Inferior parietal cortex (tissue), 1 donor: Measurements from ENCODE around the gene USP17L29.
"Not testable (repeated sequence)": the region's sequence is repeated elsewhere in the genome, so short reads cannot be mapped to it uniquely, and the experiment has no call there.

Experiments
- DNase-seq: peaks from one replicate; pipeline ENCODE4 v3.0.0-alpha.2; 2016; ENCODE audit errors: extremely low spot score

The USP17L29 gene

DNA sequence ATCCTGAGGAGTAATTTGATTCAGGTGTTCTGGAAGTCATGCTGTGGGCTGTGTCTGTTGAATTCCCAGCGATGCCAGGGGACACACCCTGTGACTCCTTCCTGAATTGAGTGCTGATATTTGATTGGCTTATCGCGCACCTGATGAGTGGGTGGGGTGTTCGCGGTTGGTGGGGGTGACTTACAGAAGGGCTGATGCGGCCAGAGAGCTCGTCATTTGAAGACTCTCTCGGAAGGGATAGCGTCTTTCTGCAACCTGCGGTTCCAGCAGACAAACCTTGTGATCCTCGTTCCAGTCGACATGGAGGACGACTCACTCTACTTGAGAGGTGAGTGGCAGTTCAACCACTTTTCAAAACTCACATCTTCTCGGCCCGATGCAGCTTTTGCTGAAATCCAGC lies at the start of gene USP17L29:
TSS of gene USP17L29 (plus strand) at position 301 of the 400 bp plus-strand sequence. CDS start at position 301, 0 bp downstream.
- not testable (repeated sequence) for DNase-seq

GRCh38 chr4:9324191-9324590 lies 29.2 kb upstream of the USP17L29 start:
- not testable (repeated sequence) for DNase-seq

GRCh38 chr4:9324865-9325264 lies 28.6 kb upstream of the USP17L29 start, which contains the start of gene USP17L24:
TSS of gene USP17L24 (plus strand) at chr4:9325165. CDS start at chr4:9325165, 0 bp downstream.
- DNase-seq, result not testable (repeated sequence)

- not testable (repeated sequence) for DNase-seq
Measured at GRCh38 chr4:9329611-9330010, 23.8 kb upstream of the USP17L29 start, which contains the start of gene USP17L25. TSS of gene USP17L25 (plus strand) at chr4:9329911. CDS start at chr4:9329911, 0 bp downstream.

- not testable (repeated sequence) for DNase-seq
Measured at GRCh38 chr4:9334358-9334757, 19.1 kb upstream of the USP17L29 start, which contains the start of gene USP17L26. TSS of gene USP17L26 (plus strand) at chr4:9334658. CDS start at chr4:9334658, 0 bp downstream.

DNA sequence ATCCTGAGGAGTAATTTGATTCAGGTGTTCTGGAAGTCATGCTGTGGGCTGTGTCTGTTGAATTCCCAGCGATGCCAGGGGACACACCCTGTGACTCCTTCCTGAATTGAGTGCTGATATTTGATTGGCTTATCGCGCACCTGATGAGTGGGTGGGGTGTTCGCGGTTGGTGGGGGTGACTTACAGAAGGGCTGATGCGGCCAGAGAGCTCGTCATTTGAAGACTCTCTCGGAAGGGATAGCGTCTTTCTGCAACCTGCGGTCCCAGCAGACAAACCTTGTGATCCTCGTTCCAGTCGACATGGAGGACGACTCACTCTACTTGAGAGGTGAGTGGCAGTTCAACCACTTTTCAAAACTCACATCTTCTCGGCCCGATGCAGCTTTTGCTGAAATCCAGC lies 14.3 kb upstream of the USP17L29 start, which contains the start of gene USP17L5:
TSS of gene USP17L5 (plus strand) at position 301 of the 400 bp plus-strand sequence. CDS start at position 301, 0 bp downstream.
- not testable (repeated sequence) for DNase-seq

- not testable (repeated sequence) for DNase-seq
Measured at GRCh38 chr4:9343848-9344247, 9.6 kb upstream of the USP17L29 start, which contains the start of gene USP17L27. TSS of gene USP17L27 (plus strand) at chr4:9344148. CDS start at chr4:9344148, 0 bp downstream.

DNA sequence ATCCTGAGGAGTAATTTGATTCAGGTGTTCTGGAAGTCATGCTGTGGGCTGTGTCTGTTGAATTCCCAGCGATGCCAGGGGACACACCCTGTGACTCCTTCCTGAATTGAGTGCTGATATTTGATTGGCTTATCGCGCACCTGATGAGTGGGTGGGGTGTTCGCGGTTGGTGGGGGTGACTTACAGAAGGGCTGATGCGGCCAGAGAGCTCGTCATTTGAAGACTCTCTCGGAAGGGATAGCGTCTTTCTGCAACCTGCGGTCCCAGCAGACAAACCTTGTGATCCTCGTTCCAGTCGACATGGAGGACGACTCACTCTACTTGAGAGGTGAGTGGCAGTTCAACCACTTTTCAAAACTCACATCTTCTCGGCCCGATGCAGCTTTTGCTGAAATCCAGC lies 4.8 kb upstream of the USP17L29 start, which contains the start of gene USP17L28:
TSS of gene USP17L28 (plus strand) at position 301 of the 400 bp plus-strand sequence. CDS start at position 301, 0 bp downstream.
- DNase-seq, result not testable (repeated sequence)

DNA sequence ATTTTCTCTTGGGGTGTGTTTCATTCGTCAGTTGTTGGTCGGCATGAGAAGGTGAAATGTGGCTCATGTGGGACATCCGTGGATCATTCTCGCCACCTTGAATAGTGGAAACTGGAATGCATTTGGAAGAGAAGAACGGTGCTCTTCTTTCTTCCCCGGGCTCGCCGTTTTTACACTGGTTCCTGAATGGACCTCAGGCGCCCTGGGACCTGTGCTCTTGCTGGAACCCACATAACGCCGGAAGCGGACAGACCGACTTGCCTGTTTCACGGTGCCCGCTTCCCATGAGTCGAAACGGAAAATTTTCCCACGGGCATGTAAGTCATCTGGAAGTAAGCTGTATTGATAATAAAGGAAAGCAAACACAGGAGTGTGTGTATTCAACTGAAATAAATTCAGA lies 2.6 kb upstream of the USP17L29 start:
- not testable (repeated sequence) for DNase-seq

- not testable (repeated sequence) for DNase-seq
Measured at GRCh38 chr4:9362829-9363228, 9.4 kb downstream of the USP17L29 start, which contains the start of gene USP17L30. TSS of gene USP17L30 (plus strand) at chr4:9363129. CDS start at chr4:9363129, 0 bp downstream.

- DNase-seq, result not testable (repeated sequence)
Measured at GRCh38 chr4:9379881-9380280, 26.4 kb downstream of the USP17L29 start.

GRCh38 chr4:9381012-9381534 lies 27.6 kb downstream of the USP17L29 start:
- DNase-seq, result not testable (repeated sequence)

DNA sequence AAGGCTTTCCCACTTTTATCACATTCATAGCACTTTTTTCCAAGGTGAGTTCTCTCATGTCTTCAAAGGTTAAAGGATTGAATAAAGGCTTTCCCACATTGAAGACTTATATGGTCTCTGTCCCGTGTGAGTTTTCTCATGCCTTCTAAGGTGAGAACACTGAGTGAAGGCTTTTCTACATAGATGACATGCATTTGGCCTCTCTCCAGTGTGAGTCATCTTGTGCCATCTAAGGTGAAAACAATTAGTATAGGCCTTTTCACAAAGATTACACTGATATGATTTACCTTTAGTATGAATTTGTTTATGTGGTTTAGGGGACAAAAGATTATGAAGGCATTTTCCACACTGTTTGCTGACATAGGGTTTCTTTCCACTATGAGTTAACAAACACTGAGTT lies 30.7 kb downstream of the USP17L29 start:
- no peak for DNase-seq

DNA sequence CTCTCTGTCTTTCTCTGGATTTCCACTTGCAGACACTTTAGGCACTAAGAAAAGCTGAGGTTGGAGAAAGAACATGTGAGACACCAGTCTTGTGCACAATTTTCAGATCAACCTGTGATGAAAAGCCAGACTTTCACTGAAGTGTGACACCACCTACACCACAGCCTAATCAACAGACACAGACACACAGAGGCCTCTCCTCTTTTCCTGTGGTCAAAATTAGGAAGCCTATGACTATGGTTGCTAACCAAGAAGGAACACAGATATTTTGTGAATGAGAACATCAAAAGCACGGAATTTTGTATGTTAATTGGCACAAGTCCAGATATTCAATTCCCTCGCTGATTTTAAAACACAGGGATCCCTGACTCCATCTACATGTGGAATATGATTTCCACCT lies 35.6 kb downstream of the USP17L29 start:
- DNase-seq, result not testable (repeated sequence)
